Heart left ventricle (tissue), 13 donors: Measurements from ENCODE around the gene PRICKLE2.
A peak's percentile ranks its signal among the peaks of the same experiment; 100 is the strongest.

Experiments used
- POLR2A ChIP-seq, 2 donors: fragments of 450-650 bp; IDR thresholded peaks; one replicate each; pipeline ENCODE4 v1.6.1; 2017; ENCODE audit warnings: antibody characterized with exemption in 2 of 2, mild to moderate bottlenecking in 2 of 2, moderate library complexity in 2 of 2
- TF ChIP-seq, protein P1 (sequence below), 12 donors: fragments of 200-600 bp; sonication (generic) in 4 of 12; IDR thresholded peaks; one replicate each; pipeline versions ENCODE4 v1.5.0 to v1.8.0; 2018 to 2022; ENCODE audit warnings: antibody characterized with exemption in 12 of 12, mild to moderate bottlenecking in 5 of 12
- donor health status: ischemic (EF 13 %, LVEDD 7.1; RV severe dilation, severe dysfunction).
- donor health status: DM: no; HTN: yes; CAD: no.
- donor health status: DM: no; HTN: no; CAD: no.
- donor health status: ischemic (EF 25% LVEDD 6.9; RV normal size, moderate dysfunction).
- donor health status: ischemic (EF 25% LVEDD 5.7; RV mildly dilated, moderate dysfunction).
- donor health status: ischemic (EF 35%, LVEDD 5.7; RV mildly dilated, moderate dysfunction).
- donor health status: nonischemic (EF 11% LVEDD 7.7; RV severe dilation, severe dysfunction).
- donor health status: DM: yes; HTN: yes; CAD: no.
- donor health status: PGD.
- donor health status: ischemic (EF 29% LVEDD 5.4; RV normal size, mild dysfunction).
- donor health status: nonischemic (EF 23%, LVEDD 6.1; RV moderate dilation, normal function).

DNA sequence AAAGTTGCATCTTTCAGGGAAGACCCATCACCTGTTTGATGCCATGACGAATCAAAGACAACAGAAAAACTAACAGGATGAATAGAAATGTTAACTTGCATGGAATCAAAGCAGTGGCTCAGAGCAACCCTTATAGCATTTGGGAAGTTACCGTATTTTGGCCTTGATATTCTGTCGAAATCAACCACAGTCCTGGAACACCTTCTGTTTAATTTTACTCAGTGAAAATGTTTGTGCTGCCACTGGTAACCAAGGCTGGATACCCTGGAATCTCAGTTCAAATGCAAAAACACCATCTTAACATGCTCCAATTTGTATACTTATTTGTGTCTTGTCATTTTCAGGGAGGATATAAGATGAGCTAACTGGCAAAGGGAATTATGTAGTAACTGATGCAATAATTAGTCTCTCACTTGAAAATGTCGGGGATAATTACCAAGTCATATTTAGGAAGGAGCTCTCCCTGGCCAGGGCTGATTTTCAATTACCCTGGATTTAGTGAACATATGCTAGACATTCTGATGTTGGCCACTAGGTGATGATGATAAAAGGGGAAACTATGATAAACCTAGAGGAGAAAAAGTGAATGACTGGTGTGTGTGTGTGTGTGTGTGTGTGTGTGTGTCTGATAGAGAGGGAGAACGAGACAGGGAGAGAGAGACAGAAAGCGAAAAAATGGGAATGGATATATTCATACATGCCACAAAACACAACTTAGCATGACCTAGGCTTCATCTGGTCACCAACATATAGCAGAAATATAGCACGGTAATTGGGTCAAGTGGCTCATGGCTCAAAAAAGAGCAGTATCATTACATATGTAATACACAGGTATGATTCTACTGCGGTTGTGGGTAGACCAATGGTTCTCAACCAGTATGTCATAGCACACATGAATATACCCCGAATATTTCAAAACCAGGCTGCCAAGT lies 19.0 kb upstream of the PRICKLE2 start:
- TF ChIP-seq, protein P1, sequence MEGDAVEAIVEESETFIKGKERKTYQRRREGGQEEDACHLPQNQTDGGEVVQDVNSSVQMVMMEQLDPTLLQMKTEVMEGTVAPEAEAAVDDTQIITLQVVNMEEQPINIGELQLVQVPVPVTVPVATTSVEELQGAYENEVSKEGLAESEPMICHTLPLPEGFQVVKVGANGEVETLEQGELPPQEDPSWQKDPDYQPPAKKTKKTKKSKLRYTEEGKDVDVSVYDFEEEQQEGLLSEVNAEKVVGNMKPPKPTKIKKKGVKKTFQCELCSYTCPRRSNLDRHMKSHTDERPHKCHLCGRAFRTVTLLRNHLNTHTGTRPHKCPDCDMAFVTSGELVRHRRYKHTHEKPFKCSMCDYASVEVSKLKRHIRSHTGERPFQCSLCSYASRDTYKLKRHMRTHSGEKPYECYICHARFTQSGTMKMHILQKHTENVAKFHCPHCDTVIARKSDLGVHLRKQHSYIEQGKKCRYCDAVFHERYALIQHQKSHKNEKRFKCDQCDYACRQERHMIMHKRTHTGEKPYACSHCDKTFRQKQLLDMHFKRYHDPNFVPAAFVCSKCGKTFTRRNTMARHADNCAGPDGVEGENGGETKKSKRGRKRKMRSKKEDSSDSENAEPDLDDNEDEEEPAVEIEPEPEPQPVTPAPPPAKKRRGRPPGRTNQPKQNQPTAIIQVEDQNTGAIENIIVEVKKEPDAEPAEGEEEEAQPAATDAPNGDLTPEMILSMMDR (IDR thresholded peaks at IDR 0.05): peak in 3 of 12 donors; percentile 7 to 24 (median 14)
- TF ChIP-seq POLR2A (IDR thresholded peaks at IDR 0.05): no peak
